K562 (cell line): ENCODE data around the gene CD68. TPM values are rescaled to one million over a fixed set of nuclear protein-coding genes. Genes with fewer than 3 reads are reported as not detected.

ENCODE experiments used
- ATAC-seq: fragments of 200-7000 bp; cut with Tn5 transposase; 3 replicates; pipeline ENCODE4 v1.9.1; 2020; ENCODE audit warnings: moderate library complexity
- BruUV-seq: library from RNA; stranded (reverse); fragments of 400-500 nt; replicated peaks from 2 replicates; lab custom pipeline; 2021; lab: Mats Ljungman, UMichigan
- CTCF ChIA-PET: fragments of 300-600 bp; formaldehyde crosslinking; extraction: SDS; loops from one replicate; lab custom pipeline; 2021; ENCODE audit warnings: low intra/inter-chr PET ratio; lab: Yijun Ruan, JAX
- POLR2A ChIA-PET: fragments of 300-600, 350-650 bp; sonication (Branson Sonifier 250); formaldehyde crosslinking; extraction: SDS; loops from one replicate; lab custom pipeline; 2021; ENCODE audit warnings: antibody characterized with exemption, inconsistent platforms; lab: Yijun Ruan, JAX
- DNase-seq, 4 experiments: peaks; one replicate each; pipeline versions ENCODE4 v3.0.0 to v3.0.0-alpha.2; 2011 to 2018; ENCODE audit warnings: low spot score in 3 of 4, mixed read lengths in 3 of 4; ENCODE audit errors: extremely low read depth in 1 of 4
- FAIRE-seq: peaks from 2 replicates; lab custom pipeline; 2011; peaks lifted over from hg19 to GRCh38; lab: Jason Lieb, UNC
- H2AFZ ChIP-seq: 2 replicates; pipeline ENCODE4 v1.6.0; 2011; ENCODE audit warnings: low read depth, low read length, control low read depth, inconsistent platforms
- H3K27ac ChIP-seq: fragments of 200-600 bp; 3 replicates; pipeline ENCODE4 v1.8.0; 2011; ENCODE audit warnings: low read depth, mild to moderate bottlenecking, control low read depth, inconsistent platforms, low read length, moderate library complexity, mixed read lengths; ENCODE audit errors: extremely low read depth
- H3K27me3 ChIP-seq, 2 experiments: fragments of 300-600 bp in 1 of 2; 2 replicates in 1 of 2; 3 replicates in 1 of 2; pipeline versions ENCODE4 v1.6.0 to v1.8.0; 2011; ENCODE audit warnings: inconsistent platforms in 2 of 2, low read length in 2 of 2, mild to moderate bottlenecking in 1 of 2, mixed read lengths in 1 of 2, moderate library complexity in 1 of 2; ENCODE audit not compliant: control insufficient read depth in 2 of 2, insufficient read depth in 2 of 2
- H3K36me3 ChIP-seq: fragments of 300-600 bp; 3 replicates; pipeline ENCODE4 v1.8.0; 2011; ENCODE audit warnings: mild to moderate bottlenecking, low read length, inconsistent platforms; ENCODE audit not compliant: control insufficient read depth, insufficient read depth
- H3K4me1 ChIP-seq, 2 experiments: fragments of 200-600 bp in 1 of 2; replicated peaks in 1 of 2; 2 replicates in 1 of 2; 3 replicates in 1 of 2; pipeline versions ENCODE4 v1.5.1 to v1.8.0; 2011; ENCODE audit warnings: inconsistent platforms in 2 of 2, low read length in 2 of 2, mild to moderate bottlenecking in 1 of 2, mixed read lengths in 1 of 2, moderate library complexity in 1 of 2; ENCODE audit not compliant: control insufficient read depth in 2 of 2, insufficient read depth in 2 of 2
- H3K4me2 ChIP-seq: 2 replicates; pipeline ENCODE4 v1.6.1; 2011; ENCODE audit warnings: low read length, control low read depth, inconsistent platforms, mixed read lengths; ENCODE audit not compliant: insufficient read depth
- H3K4me3 ChIP-seq: fragments of 200-600 bp; sonication (generic), shearing (Covaris generic); 2 replicates; pipeline ENCODE4 v1.5.1; 2016; ENCODE audit warnings: control low read depth, inconsistent platforms
- H3K79me2 ChIP-seq: fragments of 200-600 bp; 3 replicates; pipeline ENCODE4 v1.8.0; 2011; ENCODE audit warnings: low read length, inconsistent platforms; ENCODE audit not compliant: control insufficient read depth, insufficient read depth
- H3K9ac ChIP-seq, 2 experiments: 2 replicates each; pipeline versions ENCODE4 v1.6.0 to v1.6.1; 2011; ENCODE audit warnings: low read depth in 2 of 2, low read length in 2 of 2, control low read depth in 1 of 2, inconsistent platforms in 1 of 2, mild to moderate bottlenecking in 1 of 2, mixed read lengths in 1 of 2; ENCODE audit not compliant: insufficient read depth in 1 of 2
- H3K9me1 ChIP-seq: one replicate; pipeline ENCODE4 v1.6.0; 2011; ENCODE audit warnings: inconsistent platforms, mild to moderate bottlenecking, low read length, moderate library complexity; ENCODE audit not compliant: control insufficient read depth, insufficient read depth
- H3K9me3 ChIP-seq: replicated peaks from 2 replicates; pipeline ENCODE4 v1.5.1; 2011; ENCODE audit warnings: low read depth, low read length, inconsistent platforms; ENCODE audit not compliant: control insufficient read depth, insufficient read depth
- H4K20me1 ChIP-seq: replicated peaks from 2 replicates; pipeline ENCODE4 v1.6.1; 2011; ENCODE audit warnings: low read length, inconsistent platforms, mixed read lengths; ENCODE audit not compliant: control insufficient read depth, insufficient read depth
- GABPA ChIP-seq: fragments of 200-800 bp; sonication (Bioruptor generic); conservative IDR thresholded peaks from 2 replicates; pipeline ENCODE4 v1.6.1; 2016; ENCODE audit warnings: low read depth, missing genetic modification characterization, missing compliant biosample characterization
- KDM5B ChIP-seq: fragments of 200-600 bp; sonication (generic); IDR thresholded peaks from 2 replicates; pipeline ENCODE4 v1.6.1; 2012; ENCODE audit warnings: low read depth, mild to moderate bottlenecking, moderate library complexity, low read length, control low read depth, inconsistent platforms; ENCODE audit not compliant: insufficient replicate concordance
- L3MBTL2 ChIP-seq: fragments of 450-650 bp; IDR thresholded peaks from 2 replicates; pipeline ENCODE4 v1.6.1; 2016; ENCODE audit warnings: mild to moderate bottlenecking, moderate library complexity
- SRSF9 ChIP-seq: fragments of 200-400 bp; formaldehyde crosslinking; IDR thresholded peaks from 2 replicates; pipeline ENCODE4 v1.6.1; 2017; ENCODE audit warnings: low read depth, low read length, borderline replicate concordance
- ZNF584 ChIP-seq: fragments of 200-800 bp; sonication (Bioruptor generic); IDR thresholded peaks from 2 replicates; pipeline ENCODE4 v1.6.1; 2016; ENCODE audit warnings: low read depth, mild to moderate bottlenecking, missing genetic modification characterization, missing compliant biosample characterization
- WGBS: fragments of 100-300 bp; shearing (Covaris generic); methylation state at CpG from one replicate; pipeline ENCODE4 v1.1.6; 2016; ENCODE audit warnings: low coverage, mixed read lengths; ENCODE audit not compliant: insufficient coverage; ENCODE audit errors: missing lambda C conversion rate; 5-methylcytosine and 5-hydroxymethylcytosine counted together
- in situ Hi-C: fragments of 300-500 bp; cut with MboI; formaldehyde crosslinking; loops from 4 replicates; pipeline ENCODE4 v1.15.0; 2018; ENCODE audit warnings: inconsistent platforms, mixed read lengths
- intact Hi-C: fragments of 100-400 bp; cut with micrococcal nuclease; formaldehyde crosslinking; loops from 2 replicates; pipeline ENCODE4 v1.14.2; 2022
- polyA plus RNA-seq, 8 experiments: library from polyadenylated mRNA; depleted of rRNA in 4 of 8; stranded (reverse) in 5 of 8; unstranded in 3 of 8; fragments of >200 nt; fragmentation: Nextera tagmentation in 2 of 8; fragmentation: Illumina TruSeq in 1 of 8; extraction: Ambion mirVana in 2 of 8; extraction: Trizol in 1 of 8; gene quantifications; 2 replicates each; pipeline versions ENCODE4 v1.2.1 to v1.2.3, GENCODE V29; 2011 to 2014; ENCODE audit warnings: inconsistent platforms in 1 of 8, missing spikeins in 1 of 8
- total RNA-seq, 7 experiments: library from RNA; depleted of rRNA in 6 of 7; stranded (reverse); fragments of >200 nt in 6 of 7; fragmentation: Illumina TruSeq in 2 of 7; extraction: Trizol in 2 of 7; gene quantifications; 2 replicates each; pipeline versions ENCODE4 v1.2.1 to v1.2.3, GENCODE V29; 2011 to 2021; ENCODE audit warnings: low replicate concordance in 1 of 7
- TF ChIP-seq, protein P1 (sequence below): fragments of 250-450 bp; sonication (Bioruptor Pico); IDR thresholded peaks from 2 replicates; pipeline ENCODE4 v1.4.0; 2020
- TF ChIP-seq, protein P2 (sequence below), 2 experiments: fragments of 200-800 bp in 1 of 2; sonication (Bioruptor generic) in 1 of 2; sonication (generic) in 1 of 2; formaldehyde crosslinking in 1 of 2; IDR thresholded peaks in 1 of 2; conservative IDR thresholded peaks in 1 of 2; 2 replicates each; pipeline versions ENCODE4 v1.5.0 to v1.6.1; 2016 to 2020; ENCODE audit warnings: missing compliant biosample characterization in 1 of 2, missing genetic modification characterization in 1 of 2, missing genetic modification reagents in 1 of 2
- TF ChIP-seq, protein P3 (sequence below): fragments of 250-450 bp; sonication (Bioruptor Pico); IDR thresholded peaks from 2 replicates; pipeline ENCODE4 v1.9.0; 2021; ENCODE audit warnings: mild to moderate bottlenecking
- TF ChIP-seq, protein P4 (sequence below): fragments of 250-450 bp; sonication (Bioruptor Pico); IDR thresholded peaks from 2 replicates; pipeline ENCODE4 v1.4.0; 2020; ENCODE audit warnings: mild to moderate bottlenecking, moderate library complexity

CD68 gene
- total and polyA plus RNA-seq, 9 of the 15 experiments (the other 6 are each of a cell fraction or from before 2014, with no cell fraction given), result 28.2 to 89.8 (median 37.7) TPM

DNA sequence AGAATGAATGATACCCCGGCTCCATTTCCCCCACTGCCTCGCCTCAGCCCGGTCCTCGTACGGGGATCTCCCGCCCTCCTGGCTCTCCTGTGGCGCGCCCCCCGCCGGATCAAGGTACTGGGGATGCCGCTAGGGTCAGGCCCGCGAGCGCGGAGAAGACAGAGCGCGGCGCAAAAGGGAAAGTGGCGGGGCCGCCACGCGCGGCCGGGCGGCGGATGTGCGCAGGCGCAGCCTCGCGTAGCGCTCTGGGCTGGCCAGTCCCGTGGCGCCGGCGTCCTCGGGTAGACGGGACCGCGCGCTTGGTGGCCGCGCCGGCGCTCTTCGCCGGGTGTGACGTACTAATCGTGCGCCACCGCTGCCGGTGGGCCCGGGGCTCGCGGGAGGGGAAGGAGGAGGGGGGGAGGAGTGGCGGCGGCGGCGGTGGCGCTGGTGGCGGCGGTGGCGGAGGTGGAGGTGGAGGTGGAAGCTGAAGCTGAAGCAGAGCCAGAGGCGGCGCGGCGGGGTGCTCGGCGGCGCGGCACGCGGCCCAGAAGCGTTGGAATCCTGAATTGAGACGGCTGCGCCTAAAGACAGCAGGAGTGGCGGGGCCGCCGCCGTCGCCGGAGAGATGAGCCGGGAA lies 17.7 kb upstream of the CD68 start, which contains the start of gene SENP3 (continued):
- TF ChIP-seq, protein P1, sequence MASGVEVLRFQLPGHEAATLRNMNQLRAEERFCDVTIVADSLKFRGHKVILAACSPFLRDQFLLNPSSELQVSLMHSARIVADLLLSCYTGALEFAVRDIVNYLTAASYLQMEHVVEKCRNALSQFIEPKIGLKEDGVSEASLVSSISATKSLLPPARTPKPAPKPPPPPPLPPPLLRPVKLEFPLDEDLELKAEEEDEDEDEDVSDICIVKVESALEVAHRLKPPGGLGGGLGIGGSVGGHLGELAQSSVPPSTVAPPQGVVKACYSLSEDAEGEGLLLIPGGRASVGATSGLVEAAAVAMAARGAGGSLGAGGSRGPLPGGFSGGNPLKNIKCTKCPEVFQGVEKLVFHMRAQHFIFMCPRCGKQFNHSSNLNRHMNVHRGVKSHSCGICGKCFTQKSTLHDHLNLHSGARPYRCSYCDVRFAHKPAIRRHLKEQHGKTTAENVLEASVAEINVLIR, result peak; percentile 80
- TF ChIP-seq, protein P2, sequence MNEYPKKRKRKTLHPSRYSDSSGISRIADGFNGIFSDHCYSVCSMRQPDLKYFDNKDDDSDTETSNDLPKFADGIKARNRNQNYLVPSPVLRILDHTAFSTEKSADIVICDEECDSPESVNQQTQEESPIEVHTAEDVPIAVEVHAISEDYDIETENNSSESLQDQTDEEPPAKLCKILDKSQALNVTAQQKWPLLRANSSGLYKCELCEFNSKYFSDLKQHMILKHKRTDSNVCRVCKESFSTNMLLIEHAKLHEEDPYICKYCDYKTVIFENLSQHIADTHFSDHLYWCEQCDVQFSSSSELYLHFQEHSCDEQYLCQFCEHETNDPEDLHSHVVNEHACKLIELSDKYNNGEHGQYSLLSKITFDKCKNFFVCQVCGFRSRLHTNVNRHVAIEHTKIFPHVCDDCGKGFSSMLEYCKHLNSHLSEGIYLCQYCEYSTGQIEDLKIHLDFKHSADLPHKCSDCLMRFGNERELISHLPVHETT (CRISPR knock-in tag; conservative IDR thresholded peaks at IDR 0.05 in 1 of 2, IDR thresholded peaks at IDR 0.05 in 1 of 2), result peak in 1 of 2 experiments; percentile 98; a peak in 2 of 4 replicates
- TF ChIP-seq SRSF9 (no peak), L3MBTL2 (peak; percentile 47; the same call in 1 of the 2 replicates), GABPA (peak; percentile 71)

DNA sequence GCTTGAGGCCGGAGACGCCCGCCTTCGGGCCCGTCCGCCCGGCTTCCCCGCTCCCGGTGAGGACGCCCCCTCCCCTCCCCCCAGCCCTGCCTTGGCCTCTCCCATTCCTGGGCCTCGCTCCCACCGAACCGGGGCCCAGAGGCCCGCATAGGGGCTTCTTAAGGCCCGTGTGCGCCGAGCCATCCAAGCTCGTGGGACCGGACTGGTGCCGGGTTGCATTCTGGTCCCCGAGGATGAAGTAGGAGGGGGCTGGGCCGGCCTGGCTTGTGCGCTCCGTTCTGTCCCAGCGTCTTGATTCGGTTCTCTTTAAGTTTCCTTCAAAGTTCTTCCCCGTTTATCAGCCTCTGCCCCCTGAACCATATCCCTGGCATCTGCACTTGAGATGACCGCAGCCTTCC lies 17.2 kb upstream of the CD68 start:
- H2AFZ ChIP-seq, result no peak overlapping the region
- no peak for FAIRE-seq
- no peaks in the 10 kb centered on the region for H3K9me3 ChIP-seq
- peaks cover 33% of the 10 kb centered on the region for H3K79me2 ChIP-seq
- WGBS, result 0% methylated on average over 14 of the region's 28 CpGs
- peaks cover 43% of the 10 kb centered on the region; the same call in 2 of the 3 replicates for H3K36me3 ChIP-seq
- ATAC-seq, result peak; percentile 20
- ChIA-PET CTCF (interaction anchor here (1.4 kb wide), 1 partner anchor 126 kb away, joined by 4 read pairs; the partner anchor contains the start of genes TP53 and WRAP53), POLR2A (no interaction called here)
- H3K27ac ChIP-seq, result peak overlapping the region; percentile 81
- H3K4me1 ChIP-seq, result peaks cover 10 to 47% of the 10 kb centered on the region in 2 experiments; a peak in 4 of 5 replicates
- no peaks in the 10 kb centered on the region for H4K20me1 ChIP-seq
- peak overlapping the region; percentile 76 for H3K4me3 ChIP-seq
- DNase-seq, result peak in 2 of 4 experiments; percentile 56 to 60
- H3K9me1 ChIP-seq, result no peaks in the 10 kb centered on the region
- no peak for TF ChIP-seq ZNF584 (CRISPR knock-in tag)
- TF ChIP-seq, protein P3, sequence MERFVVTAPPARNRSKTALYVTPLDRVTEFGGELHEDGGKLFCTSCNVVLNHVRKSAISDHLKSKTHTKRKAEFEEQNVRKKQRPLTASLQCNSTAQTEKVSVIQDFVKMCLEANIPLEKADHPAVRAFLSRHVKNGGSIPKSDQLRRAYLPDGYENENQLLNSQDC, result no peak
- TF ChIP-seq, protein P4, sequence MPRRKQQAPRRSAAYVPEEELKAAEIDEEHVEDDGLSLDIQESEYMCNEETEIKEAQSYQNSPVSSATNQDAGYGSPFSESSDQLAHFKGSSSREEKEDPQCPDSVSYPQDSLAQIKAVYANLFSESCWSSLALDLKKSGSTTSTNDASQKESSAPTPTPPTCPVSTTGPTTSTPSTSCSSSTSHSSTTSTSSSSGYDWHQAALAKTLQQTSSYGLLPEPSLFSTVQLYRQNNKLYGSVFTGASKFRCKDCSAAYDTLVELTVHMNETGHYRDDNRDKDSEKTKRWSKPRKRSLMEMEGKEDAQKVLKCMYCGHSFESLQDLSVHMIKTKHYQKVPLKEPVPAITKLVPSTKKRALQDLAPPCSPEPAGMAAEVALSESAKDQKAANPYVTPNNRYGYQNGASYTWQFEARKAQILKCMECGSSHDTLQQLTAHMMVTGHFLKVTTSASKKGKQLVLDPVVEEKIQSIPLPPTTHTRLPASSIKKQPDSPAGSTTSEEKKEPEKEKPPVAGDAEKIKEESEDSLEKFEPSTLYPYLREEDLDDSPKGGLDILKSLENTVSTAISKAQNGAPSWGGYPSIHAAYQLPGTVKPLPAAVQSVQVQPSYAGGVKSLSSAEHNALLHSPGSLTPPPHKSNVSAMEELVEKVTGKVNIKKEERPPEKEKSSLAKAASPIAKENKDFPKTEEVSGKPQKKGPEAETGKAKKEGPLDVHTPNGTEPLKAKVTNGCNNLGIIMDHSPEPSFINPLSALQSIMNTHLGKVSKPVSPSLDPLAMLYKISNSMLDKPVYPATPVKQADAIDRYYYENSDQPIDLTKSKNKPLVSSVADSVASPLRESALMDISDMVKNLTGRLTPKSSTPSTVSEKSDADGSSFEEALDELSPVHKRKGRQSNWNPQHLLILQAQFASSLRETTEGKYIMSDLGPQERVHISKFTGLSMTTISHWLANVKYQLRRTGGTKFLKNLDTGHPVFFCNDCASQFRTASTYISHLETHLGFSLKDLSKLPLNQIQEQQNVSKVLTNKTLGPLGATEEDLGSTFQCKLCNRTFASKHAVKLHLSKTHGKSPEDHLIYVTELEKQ, result no peak
- peak; percentile 7 for TF ChIP-seq KDM5B
- no peaks in the 10 kb centered on the region for H3K27me3 ChIP-seq
- in situ Hi-C loops, result loop anchor here (25.0 kb wide), 1 partner anchor 525 kb away; the partner anchor contains the start of genes SLC16A11 and SLC16A13
- peak overlapping the region; percentile 98 for H3K4me2 ChIP-seq
- H3K9ac ChIP-seq, result peak overlapping the region; percentile 85 to 95
- BruUV-seq, result TSS peak; percentile 64
- intact Hi-C loops, result loop anchor here (5.0 kb wide), 1 partner anchor 205 kb away; the partner anchor contains the start of gene TMEM95
